NK-92 treated with Interleukin-12 subunit alpha and Interleukin-12 subunit beta, amount 100 ng/mL, for 24 hours (cell line): ENCODE data around the gene TAS2R10.
"Not testable (repeated sequence)": the region's sequence is repeated elsewhere in the genome, so short reads cannot be mapped to it uniquely, and the experiment has no call there.

Experiments used
- DNase-seq: peaks from one replicate; lab custom pipeline; 2025; lab: John Stamatoyannopoulos, UW

TAS2R10 gene

GRCh38 chr12:10826258-10826657 is at the start of gene TAS2R10:
TAS2R10 (minus strand) TSS chr12:10826358; CDS start chr12:10826269, 89 bp downstream.
- no peak for DNase-seq

- DNase-seq: no peak
Observed at GRCh38 chr12:10873378-10873777, 47.2 kb upstream of the TAS2R10 start.

- no peak for DNase-seq
Observed at GRCh38 chr12:10867381-10867780, 41.2 kb upstream of the TAS2R10 start.

GRCh38 chr12:10863512-10864218 is 37.5 kb upstream of the TAS2R10 start:
- DNase-seq: no peak

- DNase-seq: no peak
Observed at GRCh38 chr12:10861366-10861765, 35.2 kb upstream of the TAS2R10 start.

- no peak for DNase-seq
Observed at GRCh38 chr12:10855807-10856206, 29.6 kb upstream of the TAS2R10 start.

- DNase-seq: no peak
Observed at GRCh38 chr12:10853776-10854175, 27.6 kb upstream of the TAS2R10 start.

- DNase-seq: no peak
Observed at GRCh38 chr12:10851243-10851858, 25.2 kb upstream of the TAS2R10 start.

- DNase-seq: no peak
Observed at GRCh38 chr12:10849425-10849878, 23.3 kb upstream of the TAS2R10 start, which contains the start of gene PRR4. PRR4 (minus strand) TSS chr12:10849475; CDS start chr12:10849437, 38 bp downstream.

GRCh38 chr12:10847744-10848143 is 21.6 kb upstream of the TAS2R10 start:
- no peak for DNase-seq

- DNase-seq: no peak
Observed at GRCh38 chr12:10842862-10843261, 16.7 kb upstream of the TAS2R10 start.

GRCh38 chr12:10838461-10838860 is 12.3 kb upstream of the TAS2R10 start:
- DNase-seq: no peak

GRCh38 chr12:10829994-10830393 is 3.8 kb upstream of the TAS2R10 start:
- no peak for DNase-seq

GRCh38 chr12:10824957-10825356 is 1.2 kb downstream of the TAS2R10 start:
- no peak for DNase-seq

GRCh38 chr12:10811883-10812536 is 14.1 kb downstream of the TAS2R10 start:
- no peak for DNase-seq

- no peak for DNase-seq
Observed at GRCh38 chr12:10810068-10810467, 16.1 kb downstream of the TAS2R10 start, which contains the start of gene TAS2R9. TAS2R9 (minus strand) TSS chr12:10810168; CDS start chr12:10810075, 93 bp downstream.

- DNase-seq: no peak
Observed at GRCh38 chr12:10807186-10807585, 19.0 kb downstream of the TAS2R10 start, which contains the start of gene TAS2R8. TAS2R8 (minus strand) TSS chr12:10807286; CDS start chr12:10806980, 306 bp downstream.

- DNase-seq: no peak
Observed at GRCh38 chr12:10802587-10802986, 23.6 kb downstream of the TAS2R10 start, which contains the start of gene TAS2R7. TAS2R7 (minus strand) TSS chr12:10802627; CDS start chr12:10802570, 57 bp downstream.

- DNase-seq: no peak
Observed at GRCh38 chr12:10801741-10802140, 24.4 kb downstream of the TAS2R10 start.

- no peak for DNase-seq
Observed at GRCh38 chr12:10794222-10794621, 31.9 kb downstream of the TAS2R10 start.

GRCh38 chr12:10791769-10792168 is 34.4 kb downstream of the TAS2R10 start:
- DNase-seq: not testable (repeated sequence)

- no peak for DNase-seq
Observed at GRCh38 chr12:10783252-10783651, 42.9 kb downstream of the TAS2R10 start.

- no peak for DNase-seq
Observed at GRCh38 chr12:10779103-10779502, 47.1 kb downstream of the TAS2R10 start.
